ENCODE results near the gene RIT2. TPM values are rescaled to one million over a fixed set of nuclear protein-coding genes. Genes with fewer than 3 reads are reported as not detected.

The RIT2 gene
- total RNA-seq, 4 donors from 2014 or later: not detected

- no peak for TF ChIP-seq CTCF (IDR thresholded peaks at IDR 0.05; ENCODE audit: low read depth)
These were observed 332.6 kb downstream of the RIT2 start for GRCh38 chr18:42782929-42783328.

- no peak for TF ChIP-seq CTCF (IDR thresholded peaks at IDR 0.05; ENCODE audit: low read depth)
These were observed 334.1 kb downstream of the RIT2 start for GRCh38 chr18:42781298-42781815.

- TF ChIP-seq CTCF (IDR thresholded peaks at IDR 0.05; ENCODE audit: low read depth): no peak
These were observed 335.3 kb downstream of the RIT2 start for GRCh38 chr18:42780171-42780570.

- TF ChIP-seq CTCF (IDR thresholded peaks at IDR 0.05; ENCODE audit: low read depth): no peak
These were observed 336.9 kb downstream of the RIT2 start for GRCh38 chr18:42778445-42779042.

- TF ChIP-seq CTCF (IDR thresholded peaks at IDR 0.05; ENCODE audit: low read depth): no peak
These were observed 337.5 kb downstream of the RIT2 start for GRCh38 chr18:42778024-42778423.

- TF ChIP-seq CTCF (IDR thresholded peaks at IDR 0.05; ENCODE audit: low read depth): no peak
These were observed 341.6 kb downstream of the RIT2 start for GRCh38 chr18:42773870-42774269.

GRCh38 chr18:42771936-42772335 lies 343.5 kb downstream of the RIT2 start:
- TF ChIP-seq CTCF (IDR thresholded peaks at IDR 0.05; ENCODE audit: low read depth): no peak

All from subcutaneous adipose tissue (tissue), 4 donors.